ENCODE data around the gene TBC1D9B.

Gene TBC1D9B

GRCh38 chr5:179918742-179919486 is 11.2 kb upstream of the TBC1D9B start:
- no peak overlapping the region for H3K27ac ChIP-seq (ENCODE audit: low read length, poor library complexity, severe bottlenecking)
- H3K4me3 ChIP-seq (ENCODE audit: insufficient read depth in 1 of 2, low read depth in 1 of 2, low read length in 2 of 2): no peak overlapping the region
- H2BK12ac ChIP-seq (ENCODE audit: low read length in 2 of 2): no peak overlapping the region
- H3K79me1 ChIP-seq (replicated peaks; ENCODE audit: low read length, poor library complexity, severe bottlenecking): no peaks in the 10 kb centered on the region
- no peak overlapping the region for H3K23ac ChIP-seq (ENCODE audit: low read length in 2 of 2)
- no peak overlapping the region for H3K18ac ChIP-seq (ENCODE audit: low read depth in 1 of 2, low read length in 2 of 2)
- DNase-seq: no peak
- no peak overlapping the region for H2AK5ac ChIP-seq (ENCODE audit: low read length, severe bottlenecking)
- no peak overlapping the region for H2BK15ac ChIP-seq (ENCODE audit: low read depth, poor library complexity, severe bottlenecking)
- H4K91ac ChIP-seq (ENCODE audit: low read length): no peak overlapping the region
- 93% methylated on average over 19 of the region's 19 CpGs for WGBS
- H3K14ac ChIP-seq (ENCODE audit: low read length in 2 of 2): no peak overlapping the region
- no peak overlapping the region for H3K4ac ChIP-seq (ENCODE audit: low read depth in 1 of 2, low read length in 2 of 2)
- H3K9me3 ChIP-seq (ENCODE audit: control insufficient read depth, low read length): no peaks in the 10 kb centered on the region
- H3K36me3 ChIP-seq (ENCODE audit: control insufficient read depth in 1 of 2, insufficient read depth in 2 of 2, low read depth in 1 of 2, low read length in 2 of 2): no peaks in the 10 kb centered on the region
- H2BK120ac ChIP-seq (ENCODE audit: low read depth, low read length): no peak overlapping the region
- no peaks in the 10 kb centered on the region for H3K27me3 ChIP-seq (ENCODE audit: control insufficient read depth in 1 of 2, insufficient read depth in 1 of 2, low read length in 2 of 2)
- H3K4me1 ChIP-seq (ENCODE audit: control insufficient read depth, insufficient read depth, low read depth, low read length): peaks cover 4% of the 10 kb centered on the region
- no peak overlapping the region for H3K9ac ChIP-seq (ENCODE audit: low read length)
- no peak overlapping the region for H2BK5ac ChIP-seq (ENCODE audit: low read depth, low read length, poor library complexity, severe bottlenecking)
- H2AFZ ChIP-seq (ENCODE audit: low read depth, low read length): no peak overlapping the region
- no peak overlapping the region for H3K4me2 ChIP-seq (ENCODE audit: low read length, poor library complexity, severe bottlenecking)
- no peak overlapping the region for H4K8ac ChIP-seq (ENCODE audit: low read length)

GRCh38 chr5:179916523-179916922 is 8.8 kb upstream of the TBC1D9B start:
- Histone ChIP-seq H3K4me3 (ENCODE audit: insufficient read depth in 1 of 2, low read depth in 1 of 2, low read length in 2 of 2) (no peak overlapping the region), H3K14ac (ENCODE audit: low read length in 2 of 2) (no peak overlapping the region), H3K36me3 (ENCODE audit: control insufficient read depth in 1 of 2, insufficient read depth in 2 of 2, low read depth in 1 of 2, low read length in 2 of 2) (no peaks in the 10 kb centered on the region), H3K9ac (ENCODE audit: low read length) (no peak overlapping the region), H2BK12ac (ENCODE audit: low read length in 2 of 2) (no peak overlapping the region), H3K27ac (ENCODE audit: low read length, poor library complexity, severe bottlenecking) (no peak overlapping the region), H3K27me3 (ENCODE audit: control insufficient read depth in 1 of 2, insufficient read depth in 1 of 2, low read length in 2 of 2) (no peaks in the 10 kb centered on the region), H2BK120ac (ENCODE audit: low read depth, low read length) (no peak overlapping the region), H4K8ac (ENCODE audit: low read length) (no peak overlapping the region), H3K9me3 (ENCODE audit: control insufficient read depth, low read length) (no peaks in the 10 kb centered on the region), H3K79me1 (replicated peaks; ENCODE audit: low read length, poor library complexity, severe bottlenecking) (no peaks in the 10 kb centered on the region), H3K4me2 (ENCODE audit: low read length, poor library complexity, severe bottlenecking) (no peak overlapping the region), H3K18ac (ENCODE audit: low read depth in 1 of 2, low read length in 2 of 2) (no peak overlapping the region), H4K91ac (ENCODE audit: low read length) (no peak overlapping the region), H3K23ac (ENCODE audit: low read length in 2 of 2) (no peak overlapping the region), H2BK15ac (ENCODE audit: low read depth, poor library complexity, severe bottlenecking) (no peak overlapping the region), H3K4me1 (ENCODE audit: control insufficient read depth, insufficient read depth, low read depth, low read length) (peaks cover 7% of the 10 kb centered on the region), H2AFZ (ENCODE audit: low read depth, low read length) (no peak overlapping the region), H2AK5ac (ENCODE audit: low read length, severe bottlenecking) (no peak overlapping the region), H3K4ac (ENCODE audit: low read depth in 1 of 2, low read length in 2 of 2) (no peak overlapping the region), H2BK5ac (ENCODE audit: low read depth, low read length, poor library complexity, severe bottlenecking) (no peak overlapping the region)
- no peak for DNase-seq
- WGBS: 87% methylated on average over 6 of the region's 6 CpGs

- no peak overlapping the region for H2BK12ac ChIP-seq (ENCODE audit: low read length in 2 of 2)
- no peak overlapping the region for H3K14ac ChIP-seq (ENCODE audit: low read length in 2 of 2)
- no peak overlapping the region for H4K91ac ChIP-seq (ENCODE audit: low read length)
- H3K79me1 ChIP-seq (replicated peaks; ENCODE audit: low read length, poor library complexity, severe bottlenecking): no peaks in the 10 kb centered on the region
- 89% methylated on average over 10 of the region's 10 CpGs for WGBS
- H3K4me2 ChIP-seq (ENCODE audit: low read length, poor library complexity, severe bottlenecking): no peak overlapping the region
- H2BK120ac ChIP-seq (ENCODE audit: low read depth, low read length): no peak overlapping the region
- H3K36me3 ChIP-seq (ENCODE audit: control insufficient read depth in 1 of 2, insufficient read depth in 2 of 2, low read depth in 1 of 2, low read length in 2 of 2): no peaks in the 10 kb centered on the region
- H3K4me1 ChIP-seq (ENCODE audit: control insufficient read depth, insufficient read depth, low read depth, low read length): peaks cover 9% of the 10 kb centered on the region
- no peak overlapping the region for H2BK5ac ChIP-seq (ENCODE audit: low read depth, low read length, poor library complexity, severe bottlenecking)
- H4K8ac ChIP-seq (ENCODE audit: low read length): no peak overlapping the region
- no peak overlapping the region for H3K9ac ChIP-seq (ENCODE audit: low read length)
- no peak overlapping the region for H2AK5ac ChIP-seq (ENCODE audit: low read length, severe bottlenecking)
- H3K27ac ChIP-seq (ENCODE audit: low read length, poor library complexity, severe bottlenecking): no peak overlapping the region
- no peaks in the 10 kb centered on the region for H3K27me3 ChIP-seq (ENCODE audit: control insufficient read depth in 1 of 2, insufficient read depth in 1 of 2, low read length in 2 of 2)
- no peak overlapping the region for H3K23ac ChIP-seq (ENCODE audit: low read length in 2 of 2)
- no peak overlapping the region for H3K4ac ChIP-seq (ENCODE audit: low read depth in 1 of 2, low read length in 2 of 2)
- no peak overlapping the region for H3K4me3 ChIP-seq (ENCODE audit: insufficient read depth in 1 of 2, low read depth in 1 of 2, low read length in 2 of 2)
- H2BK15ac ChIP-seq (ENCODE audit: low read depth, poor library complexity, severe bottlenecking): no peak overlapping the region
- no peak overlapping the region for H3K18ac ChIP-seq (ENCODE audit: low read depth in 1 of 2, low read length in 2 of 2)
- no peak for DNase-seq
- H3K9me3 ChIP-seq (ENCODE audit: control insufficient read depth, low read length): no peaks in the 10 kb centered on the region
- no peak overlapping the region for H2AFZ ChIP-seq (ENCODE audit: low read depth, low read length)
These were observed 7.8 kb upstream of the TBC1D9B start for GRCh38 chr5:179915406-179915935.

GRCh38 chr5:179914032-179914755 is 6.5 kb upstream of the TBC1D9B start:
- Histone ChIP-seq H2AFZ (ENCODE audit: low read depth, low read length) (peak overlapping the region; percentile 48), H2BK15ac (ENCODE audit: low read depth, poor library complexity, severe bottlenecking) (no peak overlapping the region), H3K36me3 (ENCODE audit: control insufficient read depth in 1 of 2, insufficient read depth in 2 of 2, low read depth in 1 of 2, low read length in 2 of 2) (no peaks in the 10 kb centered on the region), H3K18ac (ENCODE audit: low read depth in 1 of 2, low read length in 2 of 2) (no peak overlapping the region), H3K27ac (ENCODE audit: low read length, poor library complexity, severe bottlenecking) (no peak overlapping the region), H3K4ac (ENCODE audit: low read depth in 1 of 2, low read length in 2 of 2) (no peak overlapping the region), H3K4me3 (ENCODE audit: insufficient read depth in 1 of 2, low read depth in 1 of 2, low read length in 2 of 2) (no peak overlapping the region), H3K27me3 (ENCODE audit: control insufficient read depth in 1 of 2, insufficient read depth in 1 of 2, low read length in 2 of 2) (no peaks in the 10 kb centered on the region), H3K79me1 (replicated peaks; ENCODE audit: low read length, poor library complexity, severe bottlenecking) (no peaks in the 10 kb centered on the region), H4K91ac (ENCODE audit: low read length) (no peak overlapping the region), H3K9ac (ENCODE audit: low read length) (no peak overlapping the region), H4K8ac (ENCODE audit: low read length) (no peak overlapping the region), H3K9me3 (ENCODE audit: control insufficient read depth, low read length) (no peaks in the 10 kb centered on the region), H2BK12ac (ENCODE audit: low read length in 2 of 2) (no peak overlapping the region), H3K4me1 (ENCODE audit: control insufficient read depth, insufficient read depth, low read depth, low read length) (peaks cover 9% of the 10 kb centered on the region), H2BK120ac (ENCODE audit: low read depth, low read length) (no peak overlapping the region), H3K4me2 (ENCODE audit: low read length, poor library complexity, severe bottlenecking) (no peak overlapping the region), H3K14ac (ENCODE audit: low read length in 2 of 2) (no peak overlapping the region), H3K23ac (ENCODE audit: low read length in 2 of 2) (peak overlapping the region in 1 of 2 experiments; percentile 10), H2BK5ac (ENCODE audit: low read depth, low read length, poor library complexity, severe bottlenecking) (no peak overlapping the region), H2AK5ac (ENCODE audit: low read length, severe bottlenecking) (no peak overlapping the region)
- 70% methylated on average over 8 of the region's 8 CpGs for WGBS
- peak; percentile 42 for DNase-seq
